SK-N-MC (cell line): ENCODE results near the gene FLNB.
A peak's percentile ranks its signal among the peaks of the same experiment; 100 is the strongest.

ENCODE experiments used
- DNase-seq: peaks from one replicate; pipeline ENCODE4 v3.0.0-alpha.2; 2011; ENCODE audit warnings: low read depth, low spot score
- H3K27ac ChIP-seq: fragments of 200-600 bp; sonication (generic); 2 replicates; pipeline ENCODE4 v1.5.1; 2016; ENCODE audit warnings: mixed run types
- H3K36me3 ChIP-seq: fragments of 200-600 bp; sonication (generic); 2 replicates; pipeline ENCODE4 v1.6.1; 2017; ENCODE audit warnings: antibody characterized with exemption, low read length, mixed read lengths; ENCODE audit not compliant: insufficient read depth
- H3K4me3 ChIP-seq: fragments of 200-600 bp; sonication (generic); 2 replicates; pipeline ENCODE4 v1.5.1; 2016
- H3K9ac ChIP-seq: fragments of 200-600 bp; sonication (generic); 2 replicates; pipeline ENCODE4 v1.8.0; 2017; ENCODE audit warnings: mixed run types, mixed read lengths; ENCODE audit not compliant: insufficient read length
- H3K9me3 ChIP-seq: fragments of 200-600 bp; sonication (generic); 2 replicates; pipeline ENCODE4 v1.6.1; 2017; ENCODE audit warnings: low read depth, mild to moderate bottlenecking, antibody characterized with exemption, low read length, moderate library complexity, mixed read lengths
- EZH2 ChIP-seq: fragments of 200-600 bp; sonication (generic); IDR thresholded peaks from one replicate; pipeline ENCODE4 v1.6.1; 2017; ENCODE audit warnings: antibody characterized with exemption
- FOXP2 ChIP-seq: optimal IDR thresholded peaks from 2 replicates; pipeline ENCODE3; 2011; ENCODE audit warnings: mild to moderate bottlenecking, moderate library complexity; ENCODE audit not compliant: insufficient read depth; ENCODE audit errors: extremely low read length, control extremely low read depth
- POLR2AphosphoS5 ChIP-seq: IDR thresholded peaks from 2 replicates; pipeline ENCODE4 v1.6.1; 2012; ENCODE audit warnings: mild to moderate bottlenecking, low read depth, low read length, borderline replicate concordance

FLNB gene

GRCh38 chr3:58008141-58009025 is at the start of gene FLNB:
Gene FLNB (plus strand): TSS chr3:58008422. CDS start chr3:58008565, 143 bp downstream.
- Histone ChIP-seq H3K4me3 (peak within 1 kb of the TSS; percentile 87), H3K9me3 (no peaks in the 10 kb centered on the region), H3K27ac (no peak within 1 kb of the TSS), H3K36me3 (no peaks in the 10 kb centered on the region), H3K9ac (peak within 1 kb of the TSS; percentile 81)
- TF ChIP-seq POLR2AphosphoS5, result peak; percentile 85
- no peak for TF ChIP-seq FOXP2
- TF ChIP-seq EZH2, result no peak
- no peak for DNase-seq

- Histone ChIP-seq H3K9me3 (no peaks in the 10 kb centered on the region), H3K36me3 (no peaks in the 10 kb centered on the region), H3K4me3 (no peak overlapping the region), H3K27ac (no peak overlapping the region), H3K9ac (no peak overlapping the region)
- DNase-seq, result no peak
- no peak for TF ChIP-seq FOXP2
- no peak for TF ChIP-seq POLR2AphosphoS5
- TF ChIP-seq EZH2, result no peak
These were observed 49.4 kb upstream of the FLNB start for GRCh38 chr3:57958642-57959422.

- H3K9me3 ChIP-seq, result no peaks in the 10 kb centered on the region
- no peak overlapping the region for H3K9ac ChIP-seq
- H3K36me3 ChIP-seq, result no peaks in the 10 kb centered on the region
- H3K4me3 ChIP-seq, result no peak overlapping the region
- TF ChIP-seq POLR2AphosphoS5 (no peak), EZH2 (no peak), FOXP2 (no peak)
- no peak for DNase-seq
- H3K27ac ChIP-seq, result no peak overlapping the region
These were observed 48.6 kb upstream of the FLNB start for GRCh38 chr3:57959423-57960173.

- no peak overlapping the region for H3K27ac ChIP-seq
- H3K9ac ChIP-seq, result no peak overlapping the region
These were observed 48.1 kb upstream of the FLNB start for GRCh38 chr3:57960174-57960505.

GRCh38 chr3:57961177-57961827 is 46.9 kb upstream of the FLNB start:
- Histone ChIP-seq H3K27ac (no peak overlapping the region), H3K4me3 (no peak overlapping the region), H3K9me3 (no peaks in the 10 kb centered on the region), H3K9ac (no peak overlapping the region), H3K36me3 (no peaks in the 10 kb centered on the region)
- no peak for DNase-seq
- TF ChIP-seq POLR2AphosphoS5, result no peak
- TF ChIP-seq FOXP2, result no peak
- TF ChIP-seq EZH2, result no peak

More at GRCh38 chr3:57960174-57960505, 48.1 kb upstream of the FLNB start:
- H3K9me3 ChIP-seq, result no peaks in the 10 kb centered on the region
- H3K36me3 ChIP-seq, result no peaks in the 10 kb centered on the region
- no peak for TF ChIP-seq EZH2
- no peak for TF ChIP-seq POLR2AphosphoS5
- TF ChIP-seq FOXP2, result no peak
- no peak for DNase-seq
- no peak overlapping the region for H3K4me3 ChIP-seq

GRCh38 chr3:57961828-57962447 is 46.3 kb upstream of the FLNB start:
- Histone ChIP-seq H3K27ac (no peak overlapping the region), H3K4me3 (no peak overlapping the region), H3K9me3 (no peaks in the 10 kb centered on the region), H3K36me3 (no peaks in the 10 kb centered on the region), H3K9ac (no peak overlapping the region)
- TF ChIP-seq EZH2 (no peak), POLR2AphosphoS5 (no peak), FOXP2 (no peak)
- DNase-seq, result no peak

- Histone ChIP-seq H3K36me3 (no peaks in the 10 kb centered on the region), H3K4me3 (no peak overlapping the region), H3K9ac (no peak overlapping the region), H3K9me3 (no peaks in the 10 kb centered on the region), H3K27ac (no peak overlapping the region)
- TF ChIP-seq FOXP2, result no peak
- TF ChIP-seq POLR2AphosphoS5, result no peak
- TF ChIP-seq EZH2, result no peak
- DNase-seq, result no peak
These were observed 45.8 kb upstream of the FLNB start for GRCh38 chr3:57962448-57962834.
